Erythroblast (primary cell): ENCODE results near the gene SEMA3F.

ENCODE experiments used
- GATA1 ChIP-seq: IDR thresholded peaks from 2 replicates; pipeline ENCODE4 v1.6.1; 2011; ENCODE audit warnings: low read depth, mild to moderate bottlenecking, control low read depth, low read length, moderate library complexity
- POLR2A ChIP-seq: IDR thresholded peaks from 2 replicates; pipeline ENCODE4 v1.6.1; 2011; ENCODE audit warnings: mild to moderate bottlenecking, low read length

- TF ChIP-seq POLR2A: no peak
- TF ChIP-seq GATA1: no peak
These were observed 52.4 kb downstream of the SEMA3F start for GRCh38 chr3:50207359-50208042.
